Mononuclear cell (primary cell): ENCODE measurements around the gene PLCL2. TPM values are rescaled to one million over a fixed set of nuclear protein-coding genes. Genes with fewer than 3 reads are reported as not detected.

Experiments used
- H3K27me3 ChIP-seq: 2 replicates; pipeline ENCODE4 v1.6.0; 2011; ENCODE audit warnings: low read length, control low read depth; ENCODE audit not compliant: insufficient read depth
- H3K4me1 ChIP-seq: 2 replicates; pipeline ENCODE4 v1.5.1; 2011; ENCODE audit warnings: mild to moderate bottlenecking, low read length, control low read depth; ENCODE audit not compliant: insufficient read depth
- H3K4me3 ChIP-seq: 2 replicates; pipeline ENCODE4 v1.5.1; 2011; ENCODE audit warnings: mild to moderate bottlenecking, low read length, moderate library complexity
- H3K9me3 ChIP-seq: 2 replicates; pipeline ENCODE4 v1.5.1; 2011; ENCODE audit warnings: low read depth, mild to moderate bottlenecking, control low read depth, low read length
- total RNA-seq: library from RNA; depleted of rRNA; stranded (reverse); fragments of >200 nt; gene quantifications from one replicate; pipeline ENCODE4 v1.2.3, GENCODE V29; 2012

The PLCL2 gene
- total RNA-seq, 1 donor: 73.6 TPM

DNA sequence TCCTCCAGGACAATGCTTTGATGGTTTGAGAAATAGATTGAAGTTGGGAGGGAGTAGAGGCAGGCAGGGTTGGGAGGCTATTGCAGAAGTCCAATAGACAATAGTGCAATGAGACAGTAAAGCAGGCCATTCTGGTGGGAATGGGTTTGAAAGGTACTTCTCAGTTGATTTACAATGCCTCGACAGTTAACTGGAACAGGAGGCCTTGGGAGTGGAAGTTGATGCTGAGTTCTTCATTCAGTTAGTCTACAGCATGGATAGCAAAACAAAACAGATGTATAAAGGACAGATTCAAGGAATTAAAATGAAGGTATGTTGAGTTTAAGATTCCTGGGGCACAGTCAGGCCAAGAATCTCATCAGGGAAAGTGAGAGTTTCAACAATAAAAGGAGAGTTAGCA is 6.8 kb upstream of the PLCL2 start:
- H3K4me1 ChIP-seq: peaks cover 25% of the 10 kb centered on the region

DNA sequence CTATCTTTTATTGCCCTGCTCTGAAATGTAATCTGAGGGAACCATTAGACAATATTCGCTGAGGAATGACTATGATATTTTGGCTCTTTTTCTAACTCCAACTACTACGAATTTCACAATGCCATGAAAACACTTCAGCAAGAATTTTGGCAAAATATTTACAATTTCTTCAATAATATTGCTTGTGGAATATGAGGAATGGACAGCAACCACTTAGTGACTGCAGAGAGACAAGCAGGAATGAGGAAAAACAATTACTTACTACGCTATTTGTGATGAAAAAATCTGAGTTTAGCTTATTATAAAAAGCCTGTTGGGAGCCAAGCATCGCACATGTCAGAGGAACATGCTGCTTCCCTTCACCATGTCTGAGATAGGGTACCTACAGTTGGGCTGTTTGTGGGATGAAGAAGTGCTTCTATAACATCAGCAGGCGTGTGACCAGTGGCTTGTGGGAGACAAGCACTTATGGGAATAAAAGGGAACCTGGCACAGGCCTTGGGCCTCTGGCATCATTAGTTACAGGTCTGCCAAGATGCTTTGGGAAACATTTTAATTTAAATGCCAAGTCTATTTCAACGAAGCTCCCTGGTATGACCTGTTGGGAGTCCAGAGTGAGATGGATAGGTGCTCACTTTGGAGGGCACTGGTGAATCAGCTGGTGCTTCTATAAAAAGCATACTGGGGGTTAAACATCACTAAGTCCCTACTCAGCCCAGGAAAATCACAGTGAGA is 2.7 kb upstream of the PLCL2 start:
- Histone ChIP-seq H3K4me3 (no peak overlapping the region), H3K27me3 (no peaks in the 10 kb centered on the region), H3K4me1 (peaks cover 22% of the 10 kb centered on the region), H3K9me3 (no peaks in the 10 kb centered on the region)

More for the DNA sequence above, 6.8 kb upstream of the PLCL2 start:
- Histone ChIP-seq H3K4me3 (no peak overlapping the region), H3K27me3 (no peaks in the 10 kb centered on the region), H3K9me3 (no peaks in the 10 kb centered on the region)

DNA sequence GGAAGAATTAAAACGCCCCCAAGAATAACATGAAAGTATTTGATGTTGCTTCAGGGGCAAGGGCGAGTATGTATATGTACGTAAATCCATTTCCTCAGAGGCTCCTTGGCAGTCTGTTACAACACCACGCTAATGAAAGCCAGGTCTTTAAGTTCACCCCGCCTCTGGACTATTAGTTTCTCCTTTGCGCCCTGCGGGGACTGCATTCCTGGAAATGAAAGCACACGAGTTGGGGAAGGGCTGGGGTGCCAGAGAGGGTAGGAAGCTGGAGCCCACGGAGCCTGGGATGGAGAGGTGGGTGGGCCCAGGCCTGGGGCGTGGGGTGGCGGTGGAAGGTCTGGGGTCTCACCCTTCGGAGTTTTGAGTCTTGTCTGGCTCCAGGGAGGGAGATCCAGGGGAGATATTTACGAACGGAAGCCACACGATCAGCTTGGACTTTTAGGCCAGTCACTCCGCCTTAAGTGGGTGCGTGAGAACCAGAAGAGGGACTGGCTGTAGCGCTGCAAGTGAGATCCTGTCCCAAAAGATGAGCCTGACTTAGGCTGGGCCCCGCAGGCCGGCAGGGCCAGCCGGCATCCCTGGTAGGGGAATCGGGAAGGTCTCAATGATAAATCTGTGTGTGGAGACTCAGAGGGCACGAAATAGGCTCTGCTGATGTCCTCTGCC is 1.6 kb upstream of the PLCL2 start:
- H3K4me3 ChIP-seq: no peak overlapping the region
- H3K9me3 ChIP-seq: no peaks in the 10 kb centered on the region
- H3K27me3 ChIP-seq: no peaks in the 10 kb centered on the region
- peaks cover 28% of the 10 kb centered on the region for H3K4me1 ChIP-seq

DNA sequence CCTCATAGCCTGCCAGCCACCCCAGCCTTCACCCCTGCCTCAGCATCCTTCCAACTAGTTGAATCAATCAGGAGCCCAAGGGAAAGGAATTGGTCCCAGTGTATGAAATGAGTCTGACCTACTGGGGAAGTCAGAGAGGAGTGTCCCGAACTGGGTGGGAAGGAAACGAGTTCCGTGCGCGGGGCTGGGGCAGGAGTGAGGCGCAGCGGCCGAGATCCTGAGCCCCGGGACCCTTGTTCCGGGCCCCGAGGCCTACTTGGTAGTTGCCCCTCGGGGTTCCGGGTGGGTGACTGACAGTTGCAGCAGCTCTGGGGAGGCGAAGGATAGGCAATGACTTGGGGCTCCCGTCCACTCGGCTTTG is 1.1 kb upstream of the PLCL2 start:
- H3K9me3 ChIP-seq: no peaks in the 10 kb centered on the region
- peak overlapping the region; percentile 93 for H3K4me3 ChIP-seq
- no peaks in the 10 kb centered on the region for H3K27me3 ChIP-seq
- H3K4me1 ChIP-seq: peaks cover 28% of the 10 kb centered on the region

- H3K4me1 ChIP-seq: peaks cover 33% of the 10 kb centered on the region
- no peaks in the 10 kb centered on the region for H3K27me3 ChIP-seq
- H3K9me3 ChIP-seq: no peaks in the 10 kb centered on the region
- H3K4me3 ChIP-seq: peak overlapping the region; percentile 93
Measured at GRCh38 chr3:16884084-16884747, 539 bp upstream of the PLCL2 start.

GRCh38 chr3:16885593-16886302 is 993 bp downstream of the PLCL2 start:
- no peaks in the 10 kb centered on the region for H3K9me3 ChIP-seq
- H3K27me3 ChIP-seq: no peaks in the 10 kb centered on the region
- peaks cover 39% of the 10 kb centered on the region for H3K4me1 ChIP-seq
- H3K4me3 ChIP-seq: peak overlapping the region; percentile 93

- Histone ChIP-seq H3K4me3 (peak overlapping the region; percentile 93), H3K9me3 (no peaks in the 10 kb centered on the region), H3K4me1 (peaks cover 45% of the 10 kb centered on the region), H3K27me3 (no peaks in the 10 kb centered on the region)
Measured at GRCh38 chr3:16886303-16886683, 1.5 kb downstream of the PLCL2 start.

DNA sequence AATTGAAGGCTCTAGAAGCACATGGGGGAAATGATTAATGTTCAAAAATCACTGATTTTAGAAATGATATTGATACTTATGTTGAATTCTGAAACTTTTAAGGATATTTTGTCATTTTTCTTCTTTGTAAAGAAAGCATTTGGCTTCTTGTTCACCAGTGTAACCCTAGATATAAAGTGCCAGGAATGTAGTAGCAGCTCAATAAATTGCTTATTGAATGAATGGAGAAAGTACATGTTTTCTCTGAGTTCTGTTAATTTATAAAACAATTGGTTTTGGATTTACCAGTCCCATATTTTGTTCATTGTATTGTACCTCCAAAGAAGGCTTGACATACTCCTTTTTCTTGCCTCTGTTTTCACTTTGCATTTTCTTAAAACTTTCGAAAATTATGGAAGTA is 2.4 kb downstream of the PLCL2 start:
- Histone ChIP-seq H3K4me1 (peaks cover 50% of the 10 kb centered on the region), H3K9me3 (no peaks in the 10 kb centered on the region), H3K4me3 (no peak overlapping the region), H3K27me3 (no peaks in the 10 kb centered on the region)

GRCh38 chr3:16888356-16888755 is 3.6 kb downstream of the PLCL2 start:
- no peaks in the 10 kb centered on the region for H3K9me3 ChIP-seq
- peaks cover 46% of the 10 kb centered on the region for H3K4me1 ChIP-seq
- H3K27me3 ChIP-seq: no peaks in the 10 kb centered on the region
- peak overlapping the region; percentile 17 for H3K4me3 ChIP-seq

DNA sequence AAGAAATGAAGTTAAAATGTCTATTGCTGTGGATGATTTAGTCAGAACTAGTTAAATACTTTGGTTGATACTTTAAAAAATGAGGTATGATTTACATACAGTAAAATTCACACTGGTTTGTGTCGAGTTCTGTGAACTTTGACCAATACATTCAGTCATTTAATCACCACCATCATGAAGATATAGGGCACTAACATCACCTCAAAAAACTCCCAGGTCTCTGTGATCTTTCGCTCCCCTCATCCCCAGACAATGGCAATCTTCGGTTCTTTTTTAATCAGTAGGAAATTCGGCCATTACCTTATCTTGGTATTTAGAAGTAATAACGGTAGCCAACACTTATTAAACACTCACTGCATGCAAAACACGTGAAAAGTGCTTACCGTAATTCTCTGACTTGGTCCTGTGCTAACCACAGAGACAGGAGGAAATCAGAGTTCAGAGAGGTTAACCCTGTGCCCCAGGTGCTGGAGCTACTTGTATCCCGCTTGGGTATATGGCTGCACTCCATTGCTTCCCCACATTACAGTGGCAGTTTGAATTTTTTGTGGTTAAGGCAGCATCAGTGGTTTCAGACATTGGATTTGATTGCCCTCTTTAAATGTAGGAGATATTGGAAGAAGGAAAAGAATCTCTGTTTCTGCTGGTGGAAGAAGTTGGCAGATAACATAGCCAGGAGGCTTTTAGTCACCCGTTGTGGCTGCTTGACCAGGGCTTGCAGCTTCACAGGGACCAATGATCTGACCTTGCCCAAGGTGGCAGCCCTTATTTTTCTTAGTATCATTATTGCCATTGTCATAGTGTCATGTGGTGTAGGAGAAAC is 4.2 kb downstream of the PLCL2 start:
- Histone ChIP-seq H3K4me1 (peaks cover 40% of the 10 kb centered on the region), H3K9me3 (no peaks in the 10 kb centered on the region), H3K4me3 (no peak overlapping the region), H3K27me3 (no peaks in the 10 kb centered on the region)

DNA sequence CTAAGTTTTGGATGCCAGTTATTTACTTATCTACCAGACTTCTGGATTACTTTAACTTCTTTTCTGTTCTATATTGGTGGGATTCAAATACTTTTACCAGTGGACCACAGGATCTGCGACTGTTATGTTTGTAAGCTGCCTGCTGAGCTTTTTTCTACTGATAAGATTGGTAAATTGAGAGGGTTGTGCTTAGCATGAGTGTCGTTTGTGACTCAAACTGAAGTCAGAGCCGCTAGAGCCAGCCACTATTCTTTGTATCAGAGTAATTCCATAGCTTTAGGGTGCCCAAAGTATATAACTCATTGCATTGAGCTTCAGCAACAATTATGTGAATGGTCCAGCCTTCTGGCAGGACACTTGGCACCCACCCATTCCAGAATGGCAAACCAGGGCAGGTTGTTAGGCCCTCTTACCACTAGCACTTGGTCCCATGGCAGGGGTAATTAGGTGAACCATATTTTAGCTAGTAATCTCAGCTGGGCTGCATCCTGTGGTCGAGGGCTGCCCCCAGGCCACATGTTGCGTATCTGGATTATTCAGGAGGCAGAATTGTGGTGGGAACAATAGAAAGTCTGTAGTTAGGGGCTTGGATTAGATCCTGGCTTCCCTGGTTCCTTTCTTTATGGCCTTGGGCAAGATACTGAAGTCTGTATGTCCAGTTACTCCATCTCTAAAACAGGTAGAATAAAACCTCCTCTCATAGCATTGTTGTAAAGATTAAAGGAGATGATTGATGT is 6.0 kb downstream of the PLCL2 start:
- Histone ChIP-seq H3K4me3 (no peak overlapping the region), H3K4me1 (peaks cover 40% of the 10 kb centered on the region), H3K9me3 (no peaks in the 10 kb centered on the region), H3K27me3 (no peaks in the 10 kb centered on the region)

- peaks cover 64% of the 10 kb centered on the region for H3K4me1 ChIP-seq
- no peaks in the 10 kb centered on the region for H3K27me3 ChIP-seq
- no peak overlapping the region for H3K4me3 ChIP-seq
- no peaks in the 10 kb centered on the region for H3K9me3 ChIP-seq
Measured at GRCh38 chr3:16893618-16894200, 9.0 kb downstream of the PLCL2 start.

DNA sequence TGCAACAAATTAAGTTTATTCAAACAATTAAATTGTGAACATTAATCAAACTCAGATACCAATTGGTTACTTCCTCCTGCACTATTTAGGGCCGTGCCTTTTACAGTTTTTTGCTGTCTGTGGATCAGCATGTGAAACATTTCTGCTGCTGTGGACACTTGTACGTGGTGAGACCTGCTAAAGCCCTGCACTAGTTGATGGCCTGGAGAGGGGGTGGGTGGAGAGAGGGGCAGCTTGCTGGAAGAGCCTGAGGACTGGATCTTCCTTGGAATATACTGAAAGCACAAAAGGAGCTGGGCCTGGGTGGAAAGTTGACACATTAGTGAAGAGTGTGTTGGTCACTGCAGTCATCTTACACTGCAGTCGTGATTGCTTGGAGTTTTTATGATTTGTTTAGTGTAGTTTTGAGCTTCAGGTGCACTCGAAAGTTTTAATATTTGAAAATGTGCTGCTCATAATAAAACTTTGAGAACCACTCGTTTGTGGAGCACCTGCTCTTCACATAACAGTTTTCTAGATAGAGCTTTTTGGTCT is 11.4 kb downstream of the PLCL2 start:
- no peaks in the 10 kb centered on the region for H3K9me3 ChIP-seq
- no peak overlapping the region for H3K4me3 ChIP-seq
- H3K27me3 ChIP-seq: no peaks in the 10 kb centered on the region
- H3K4me1 ChIP-seq: peaks cover 58% of the 10 kb centered on the region
